Epithelial cell of esophagus (primary cell): ENCODE data around the gene ZNF236.

Experiments used
- DNase-seq: peaks from one replicate; pipeline ENCODE4 v3.0.0; 2010; ENCODE audit warnings: low read depth
- H3K4me3 ChIP-seq: 2 replicates; pipeline ENCODE4 v1.5.1; 2011; ENCODE audit warnings: mild to moderate bottlenecking, low read length, control low read depth
- CTCF ChIP-seq: IDR thresholded peaks from 2 replicates; pipeline ENCODE4 v1.5.1; 2011; ENCODE audit warnings: low read depth, mild to moderate bottlenecking, low read length, control low read depth, inconsistent platforms; ENCODE audit not compliant: insufficient read depth; ENCODE audit errors: missing control alignments

Gene ZNF236

DNA sequence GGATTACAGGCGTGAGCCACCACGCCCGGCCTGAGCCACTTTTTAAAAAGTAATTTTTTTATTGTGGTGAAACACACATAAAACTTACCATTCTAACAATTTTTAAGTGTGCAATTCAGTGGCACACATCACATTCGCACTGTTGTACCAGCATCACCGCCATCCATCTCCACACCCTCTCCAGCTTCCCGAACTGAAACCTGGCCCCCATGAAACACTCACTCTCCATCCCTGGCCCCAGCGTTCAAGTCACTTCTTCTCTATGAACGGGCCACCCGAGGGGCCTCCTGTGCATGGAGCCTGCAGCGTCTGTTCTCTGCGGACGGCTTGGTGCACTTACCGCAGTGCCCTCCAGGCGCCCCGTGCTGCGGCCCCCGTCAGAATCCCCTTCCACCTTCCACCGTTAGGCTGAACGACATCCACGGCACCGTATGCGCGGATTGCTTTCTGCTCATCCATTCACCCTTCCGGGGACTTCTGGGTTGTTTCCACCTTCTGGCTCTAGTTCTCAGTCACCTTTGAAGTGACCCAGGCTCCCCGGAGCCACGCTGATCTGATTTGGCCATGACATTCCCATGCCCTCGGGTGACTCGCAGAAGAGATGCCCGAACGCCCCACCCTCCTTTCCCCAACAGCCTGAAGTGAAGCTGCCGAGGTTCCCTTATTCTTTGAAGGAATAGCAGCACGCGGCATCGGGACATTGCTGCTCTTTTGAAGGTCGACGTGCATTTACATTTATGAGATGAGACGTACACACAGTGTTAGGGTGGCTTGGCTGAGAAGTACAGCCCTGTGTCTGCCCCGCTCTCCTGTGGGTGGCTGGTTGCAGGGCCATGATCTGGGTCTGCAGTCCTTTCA, 175.8 kb downstream of the ZNF236 start:
- no peak for TF ChIP-seq CTCF
- H3K4me3 ChIP-seq: no peak overlapping the region
- no peak for DNase-seq

- no peak for DNase-seq
- no peak for TF ChIP-seq CTCF
- H3K4me3 ChIP-seq: no peak overlapping the region
Measured at GRCh38 chr18:76999077-76999476, 176.7 kb downstream of the ZNF236 start.

DNA sequence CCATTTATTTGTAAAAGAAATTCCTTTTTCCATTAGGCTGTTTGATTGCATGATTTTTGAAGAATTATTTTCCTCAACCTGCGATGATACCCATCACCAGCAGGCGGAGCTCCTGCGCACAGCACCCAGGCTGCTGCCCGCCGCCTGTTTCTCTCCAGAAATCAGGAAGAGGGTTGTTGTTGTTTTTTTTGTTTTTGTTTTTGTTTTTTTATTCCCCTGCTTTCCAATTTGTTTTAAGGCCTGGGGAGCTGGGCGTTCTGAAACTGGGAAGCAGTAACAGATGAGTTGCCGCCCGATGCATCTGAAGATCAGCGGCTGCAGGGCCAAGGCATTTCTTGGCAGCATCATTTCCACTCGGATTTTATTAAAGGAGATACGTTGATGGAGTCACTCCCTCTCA, 178.2 kb downstream of the ZNF236 start:
- no peak overlapping the region for H3K4me3 ChIP-seq
- peak; percentile 48 for DNase-seq
- TF ChIP-seq CTCF: peak; percentile 98

- no peak for TF ChIP-seq CTCF
- H3K4me3 ChIP-seq: no peak overlapping the region
- no peak for DNase-seq
Measured at GRCh38 chr18:77001041-77001440, 178.7 kb downstream of the ZNF236 start.

DNA sequence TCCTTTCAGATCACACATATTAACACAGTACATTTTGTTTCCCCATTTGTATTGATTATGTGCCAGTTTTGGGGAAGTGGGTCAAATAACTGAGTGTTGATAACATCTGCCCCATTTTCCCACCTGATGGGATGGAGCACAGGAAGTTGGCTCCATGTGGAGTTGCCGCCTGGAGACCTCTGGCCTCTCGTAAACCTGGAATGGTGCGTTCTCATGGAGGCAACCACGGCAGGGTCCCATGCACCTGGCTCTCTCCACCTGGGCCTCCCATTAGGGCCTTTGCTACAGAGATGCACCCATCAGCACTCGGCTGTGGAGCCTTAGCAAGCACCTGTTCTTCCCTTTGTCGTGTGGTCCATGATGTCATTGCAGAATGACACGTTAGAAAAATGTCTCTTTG, 179.6 kb downstream of the ZNF236 start:
- H3K4me3 ChIP-seq: no peak overlapping the region
- no peak for DNase-seq
- no peak for TF ChIP-seq CTCF

DNA sequence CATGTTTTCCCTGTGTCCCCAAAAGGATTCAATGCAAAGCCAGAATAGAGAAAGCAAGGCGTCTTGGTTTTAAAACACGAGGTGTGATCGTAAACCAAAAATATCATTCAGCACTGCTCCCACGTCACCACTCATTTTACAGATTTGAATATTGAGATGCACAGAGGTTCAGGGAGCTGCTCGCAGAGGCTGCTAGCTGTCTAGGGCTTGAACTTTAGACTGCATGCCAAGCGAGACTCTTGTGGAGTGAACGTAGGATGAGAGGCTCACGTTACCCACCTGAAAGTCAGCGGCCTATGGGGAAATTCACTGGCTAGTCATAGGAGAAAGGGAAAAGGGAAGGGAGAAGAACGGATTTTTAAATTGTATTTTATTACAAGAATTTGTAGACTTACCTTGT, 180.1 kb downstream of the ZNF236 start:
- DNase-seq: no peak
- H3K4me3 ChIP-seq: no peak overlapping the region
- no peak for TF ChIP-seq CTCF

DNA sequence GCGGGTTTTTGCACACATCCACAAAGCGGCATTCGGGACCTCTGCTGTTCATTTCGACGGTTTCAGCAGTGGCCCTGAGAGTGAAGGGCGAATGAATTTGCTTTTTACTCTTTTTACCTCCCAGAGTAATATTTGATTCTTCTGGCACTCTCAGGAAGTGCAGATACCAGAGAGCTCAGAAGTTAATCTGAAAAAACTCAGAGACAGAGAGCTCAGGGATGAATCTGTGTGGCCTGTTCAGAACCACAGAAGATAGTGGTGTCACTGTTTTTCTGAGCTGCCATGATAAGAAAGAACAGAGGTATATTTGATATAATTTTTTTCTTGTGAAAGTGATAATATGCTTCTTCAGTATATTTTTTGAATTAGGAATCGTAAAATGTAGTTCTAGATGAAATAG, 181.0 kb downstream of the ZNF236 start:
- DNase-seq: no peak
- no peak for TF ChIP-seq CTCF
- no peak overlapping the region for H3K4me3 ChIP-seq
